HepG2 (cell line): ENCODE data around the gene NRSN2. TPM values are rescaled to one million over a fixed set of nuclear protein-coding genes. Genes with fewer than 3 reads are reported as not detected.
A peak's percentile ranks its signal among the peaks of the same experiment; 100 is the strongest.

Experiments
- ADNP ChIP-seq: sonication (generic); formaldehyde crosslinking; IDR thresholded peaks from 2 replicates; pipeline ENCODE4 v1.4.0; 2020; ENCODE audit warnings: missing genetic modification reagents
- ATF7-NPFF ChIP-seq: sonication (generic); formaldehyde crosslinking; IDR thresholded peaks from 2 replicates; pipeline ENCODE4 v1.8.1; 2023; ENCODE audit warnings: mild to moderate bottlenecking, low read depth, missing genetic modification reagents, moderate library complexity
- CCDC6 ChIP-seq: sonication (generic); formaldehyde crosslinking; IDR thresholded peaks from 2 replicates; pipeline ENCODE4 v1.8.1; 2022; ENCODE audit warnings: mild to moderate bottlenecking, missing genetic modification reagents, moderate library complexity
- CREB1 ChIP-seq, 2 experiments: fragments of 450-650 bp in 1 of 2; IDR thresholded peaks; 2 replicates each; pipeline ENCODE4 v1.6.1; 2016 to 2017; ENCODE audit warnings: control low read depth in 1 of 2, mild to moderate bottlenecking in 1 of 2, missing compliant biosample characterization in 1 of 2, missing genetic modification characterization in 1 of 2
- ESRRA ChIP-seq: sonication (generic); formaldehyde crosslinking; IDR thresholded peaks from 2 replicates; pipeline ENCODE4 v1.5.1; 2020; ENCODE audit warnings: mild to moderate bottlenecking, low read depth, missing genetic modification reagents
- HMG20A ChIP-seq: IDR thresholded peaks from 2 replicates; pipeline ENCODE4 v1.6.1; 2016; ENCODE audit warnings: borderline replicate concordance
- HOXA3 ChIP-seq: sonication (generic); formaldehyde crosslinking; IDR thresholded peaks from 2 replicates; pipeline ENCODE4 v1.5.0; 2020; ENCODE audit warnings: missing genetic modification reagents
- JARID2 ChIP-seq: sonication (generic); formaldehyde crosslinking; IDR thresholded peaks from 2 replicates; pipeline ENCODE4 v1.8.1; 2023; ENCODE audit warnings: missing genetic modification reagents, inconsistent platforms; ENCODE audit not compliant: insufficient replicate concordance
- KAT7 ChIP-seq: IDR thresholded peaks from 2 replicates; pipeline ENCODE4 v1.6.1; 2018; ENCODE audit warnings: borderline replicate concordance, missing compliant biosample characterization
- KMT2B ChIP-seq: IDR thresholded peaks from 2 replicates; pipeline ENCODE4 v1.6.1; 2016; ENCODE audit warnings: missing genetic modification reagents, missing compliant biosample characterization
- NKX3-1 ChIP-seq: sonication (generic); formaldehyde crosslinking; IDR thresholded peaks from 2 replicates; pipeline ENCODE4 v1.5.0; 2020; ENCODE audit warnings: missing genetic modification reagents
- RAD51 ChIP-seq: fragments of 450-650 bp; IDR thresholded peaks from 2 replicates; pipeline ENCODE4 v1.6.1; 2016; ENCODE audit warnings: borderline replicate concordance
- SMAD3 ChIP-seq: sonication (generic); formaldehyde crosslinking; IDR thresholded peaks from 2 replicates; pipeline ENCODE4 v1.4.0; 2020; ENCODE audit warnings: missing genetic modification reagents
- YEATS4 ChIP-seq: sonication (generic); formaldehyde crosslinking; IDR thresholded peaks from 2 replicates; pipeline ENCODE4 v1.4.0; 2020; ENCODE audit warnings: missing genetic modification reagents, borderline replicate concordance
- YY1 ChIP-seq: IDR thresholded peaks from 2 replicates; pipeline ENCODE4 v1.6.1; 2011; ENCODE audit warnings: low read length, low read depth, moderate library complexity, mild to moderate bottlenecking; ENCODE audit not compliant: insufficient read depth, insufficient replicate concordance
- ZMAT3 ChIP-seq: sonication (generic); formaldehyde crosslinking; conservative IDR thresholded peaks from 2 replicates; pipeline ENCODE4 v1.7.0; 2021; ENCODE audit warnings: missing genetic modification reagents
- ZNF24 ChIP-seq: fragments of 450-650 bp; IDR thresholded peaks from 2 replicates; pipeline ENCODE4 v1.6.1; 2017; ENCODE audit warnings: antibody characterized with exemption, mild to moderate bottlenecking
- ZNF282 ChIP-seq: fragments of 450-650 bp; IDR thresholded peaks from 2 replicates; pipeline ENCODE4 v1.6.1; 2018; ENCODE audit not compliant: partially characterized antibody
- ZNF331 ChIP-seq: sonication (generic); formaldehyde crosslinking; IDR thresholded peaks from 2 replicates; pipeline ENCODE4 v1.4.0; 2020; ENCODE audit warnings: missing genetic modification reagents
- ZNF451 ChIP-seq: sonication (generic); formaldehyde crosslinking; IDR thresholded peaks from 2 replicates; pipeline ENCODE4 v1.5.0; 2020; ENCODE audit warnings: mild to moderate bottlenecking, missing genetic modification reagents
- ZNF546 ChIP-seq: sonication (generic); formaldehyde crosslinking; conservative IDR thresholded peaks from 2 replicates; pipeline ENCODE4 v1.8.1; 2023; ENCODE audit warnings: mild to moderate bottlenecking, missing genetic modification reagents
- ZNF746 ChIP-seq: sonication (generic); formaldehyde crosslinking; IDR thresholded peaks from 2 replicates; pipeline ENCODE4 v1.8.0; 2022; ENCODE audit warnings: mild to moderate bottlenecking, missing genetic modification reagents
- polyA plus RNA-seq, 8 experiments: library from polyadenylated mRNA; depleted of rRNA in 3 of 8; stranded (reverse) in 7 of 8; unstranded in 1 of 8; fragments of >200 nt; fragmentation: Illumina TruSeq in 4 of 8; extraction: Trizol in 4 of 8; gene quantifications; 2 replicates each; pipeline versions ENCODE4 v1.2.1 to v1.2.3, GENCODE V29; 2011 to 2016; ENCODE audit warnings: low read depth in 4 of 8, missing spikeins in 1 of 8, mixed read lengths in 1 of 8; ENCODE audit not compliant: insufficient read depth in 1 of 8
- total RNA-seq, 5 experiments: library from RNA; depleted of rRNA; stranded (reverse); fragments of >200 nt; fragmentation: Illumina TruSeq; extraction: Trizol; gene quantifications; 2 replicates each; pipeline ENCODE4 v1.2.3, GENCODE V29; 2016; ENCODE audit warnings: low read depth in 1 of 5
- TF ChIP-seq, protein P1 (sequence below): sonication (generic); formaldehyde crosslinking; IDR thresholded peaks from 2 replicates; pipeline ENCODE4 v1.4.0; 2020; ENCODE audit warnings: missing genetic modification reagents
- TF ChIP-seq, protein P2 (sequence below), 2 experiments: sonication (generic) in 1 of 2; formaldehyde crosslinking in 1 of 2; IDR thresholded peaks; 2 replicates each; pipeline versions ENCODE4 v1.4.0 to v1.6.1; 2018 to 2020; ENCODE audit warnings: missing genetic modification reagents in 2 of 2, borderline replicate concordance in 1 of 2, low read depth in 1 of 2, mild to moderate bottlenecking in 1 of 2, missing biosample characterization in 1 of 2
- TF ChIP-seq, protein P3 (sequence below): sonication (generic); formaldehyde crosslinking; conservative IDR thresholded peaks from 2 replicates; pipeline ENCODE4 v1.4.0; 2020; ENCODE audit warnings: missing genetic modification reagents
- TF ChIP-seq, protein P4 (sequence below): sonication (generic); formaldehyde crosslinking; conservative IDR thresholded peaks from 2 replicates; pipeline ENCODE4 v1.8.0; 2022; ENCODE audit warnings: missing genetic modification reagents

NRSN2 gene
- total and polyA plus RNA-seq, 2 of the 13 experiments (the other 11 are each of a cell fraction or from before 2014, with no cell fraction given), result 32.3 to 49.4 TPM

DNA sequence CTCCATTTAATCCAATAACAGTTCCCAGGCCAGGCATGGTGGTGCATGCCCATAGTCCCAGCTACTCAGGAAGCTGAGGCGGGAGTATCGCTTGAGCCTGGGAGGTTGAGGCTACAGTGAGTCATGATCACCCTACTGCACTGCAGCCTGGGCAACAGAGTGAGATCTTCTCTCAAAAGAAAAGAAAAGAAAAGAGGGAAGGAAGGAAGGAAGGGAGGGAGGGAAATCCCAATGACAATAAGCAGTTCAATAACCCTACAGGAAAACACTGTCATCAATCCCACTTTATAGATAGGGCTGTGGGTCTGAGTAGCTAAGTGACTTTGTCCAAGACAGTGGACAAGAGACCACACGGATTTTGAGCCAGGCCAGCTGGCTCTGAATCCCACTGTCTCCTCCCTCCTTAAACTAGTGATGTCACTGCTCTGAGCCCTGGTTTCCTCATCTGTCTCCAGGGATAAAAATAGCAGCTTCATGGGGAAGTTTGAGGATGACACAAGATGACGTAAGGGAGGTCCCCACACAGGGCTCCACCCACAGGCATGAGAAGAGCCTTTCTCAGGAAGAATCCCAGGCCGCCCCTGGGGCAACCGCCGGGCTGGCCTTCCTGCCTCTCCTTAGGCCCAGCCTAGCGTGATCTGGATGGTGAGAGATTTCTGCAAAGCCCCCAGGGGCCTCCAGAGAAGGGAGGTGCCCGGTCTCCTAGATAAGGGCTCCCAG lies 26.4 kb downstream of the NRSN2 start (continued):
- TF ChIP-seq, protein P1, sequence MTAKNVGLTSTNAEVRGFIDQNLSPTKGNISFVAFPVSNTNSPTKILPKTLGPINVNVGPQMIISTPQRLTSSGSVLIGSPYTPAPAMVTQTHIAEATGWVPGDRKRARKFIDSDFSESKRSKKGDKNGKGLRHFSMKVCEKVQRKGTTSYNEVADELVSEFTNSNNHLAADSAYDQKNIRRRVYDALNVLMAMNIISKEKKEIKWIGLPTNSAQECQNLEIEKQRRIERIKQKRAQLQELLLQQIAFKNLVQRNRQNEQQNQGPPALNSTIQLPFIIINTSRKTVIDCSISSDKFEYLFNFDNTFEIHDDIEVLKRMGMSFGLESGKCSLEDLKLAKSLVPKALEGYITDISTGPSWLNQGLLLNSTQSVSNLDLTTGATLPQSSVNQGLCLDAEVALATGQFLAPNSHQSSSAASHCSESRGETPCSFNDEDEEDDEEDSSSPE (CRISPR knock-in tag), result no peak
- TF ChIP-seq SMAD3 (CRISPR knock-in tag), result no peak
- TF ChIP-seq CREB1 (IDR thresholded peaks at IDR 0.05), result peak; percentile 72; the same call in 1 of the 2 replicates
- TF ChIP-seq CREB1 (CRISPR knock-in tag; IDR thresholded peaks at IDR 0.05), result no peak
- TF ChIP-seq CCDC6 (CRISPR knock-in tag), result no peak
- TF ChIP-seq HMG20A (CRISPR knock-in tag), result peak; percentile 16; the same call in 1 of the 2 replicates
- TF ChIP-seq ZNF746 (CRISPR knock-in tag), result no peak
- TF ChIP-seq, protein P2, sequence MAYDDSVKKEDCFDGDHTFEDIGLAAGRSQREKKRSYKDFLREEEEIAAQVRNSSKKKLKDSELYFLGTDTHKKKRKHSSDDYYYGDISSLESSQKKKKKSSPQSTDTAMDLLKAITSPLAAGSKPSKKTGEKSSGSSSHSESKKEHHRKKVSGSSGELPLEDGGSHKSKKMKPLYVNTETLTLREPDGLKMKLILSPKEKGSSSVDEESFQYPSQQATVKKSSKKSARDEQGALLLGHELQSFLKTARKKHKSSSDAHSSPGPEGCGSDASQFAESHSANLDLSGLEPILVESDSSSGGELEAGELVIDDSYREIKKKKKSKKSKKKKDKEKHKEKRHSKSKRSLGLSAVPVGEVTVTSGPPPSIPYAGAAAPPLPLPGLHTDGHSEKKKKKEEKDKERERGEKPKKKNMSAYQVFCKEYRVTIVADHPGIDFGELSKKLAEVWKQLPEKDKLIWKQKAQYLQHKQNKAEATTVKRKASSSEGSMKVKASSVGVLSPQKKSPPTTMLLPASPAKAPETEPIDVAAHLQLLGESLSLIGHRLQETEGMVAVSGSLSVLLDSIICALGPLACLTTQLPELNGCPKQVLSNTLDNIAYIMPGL (CRISPR knock-in tag; IDR thresholded peaks at IDR 0.05; ENCODE audit: borderline replicate concordance in 1 of 2, low read depth in 1 of 2), result no peak
- TF ChIP-seq RAD51, result no peak
- TF ChIP-seq YEATS4 (CRISPR knock-in tag), result no peak
- TF ChIP-seq KMT2B (CRISPR knock-in tag), result no peak
- TF ChIP-seq ZNF451 (CRISPR knock-in tag), result no peak
- peak; percentile 9; the same call in 1 of the 2 replicates for TF ChIP-seq ZNF331
- no peak for TF ChIP-seq ESRRA (CRISPR knock-in tag)
- no peak for TF ChIP-seq ZNF282
- TF ChIP-seq YY1, result no peak
- no peak for TF ChIP-seq ADNP
- TF ChIP-seq JARID2 (CRISPR knock-in tag), result no peak
- 0 out of 2 replicates have a peak, but pooled peaks have one; percentile 41 for TF ChIP-seq HOXA3
- no peak for TF ChIP-seq ZNF24
- TF ChIP-seq ZNF546 (CRISPR knock-in tag), result no peak
- TF ChIP-seq, protein P3, sequence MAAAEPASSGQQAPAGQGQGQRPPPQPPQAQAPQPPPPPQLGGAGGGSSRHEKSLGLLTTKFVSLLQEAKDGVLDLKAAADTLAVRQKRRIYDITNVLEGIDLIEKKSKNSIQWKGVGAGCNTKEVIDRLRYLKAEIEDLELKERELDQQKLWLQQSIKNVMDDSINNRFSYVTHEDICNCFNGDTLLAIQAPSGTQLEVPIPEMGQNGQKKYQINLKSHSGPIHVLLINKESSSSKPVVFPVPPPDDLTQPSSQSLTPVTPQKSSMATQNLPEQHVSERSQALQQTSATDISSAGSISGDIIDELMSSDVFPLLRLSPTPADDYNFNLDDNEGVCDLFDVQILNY (CRISPR knock-in tag), result 0 out of 2 replicates have a peak, but pooled peaks have one; percentile 17
- no peak for TF ChIP-seq ATF7-NPFF (CRISPR knock-in tag)
- TF ChIP-seq NKX3-1 (CRISPR knock-in tag), result no peak
- no peak for TF ChIP-seq ZMAT3 (CRISPR knock-in tag)
- TF ChIP-seq KAT7, result no peak
- TF ChIP-seq, protein P4, sequence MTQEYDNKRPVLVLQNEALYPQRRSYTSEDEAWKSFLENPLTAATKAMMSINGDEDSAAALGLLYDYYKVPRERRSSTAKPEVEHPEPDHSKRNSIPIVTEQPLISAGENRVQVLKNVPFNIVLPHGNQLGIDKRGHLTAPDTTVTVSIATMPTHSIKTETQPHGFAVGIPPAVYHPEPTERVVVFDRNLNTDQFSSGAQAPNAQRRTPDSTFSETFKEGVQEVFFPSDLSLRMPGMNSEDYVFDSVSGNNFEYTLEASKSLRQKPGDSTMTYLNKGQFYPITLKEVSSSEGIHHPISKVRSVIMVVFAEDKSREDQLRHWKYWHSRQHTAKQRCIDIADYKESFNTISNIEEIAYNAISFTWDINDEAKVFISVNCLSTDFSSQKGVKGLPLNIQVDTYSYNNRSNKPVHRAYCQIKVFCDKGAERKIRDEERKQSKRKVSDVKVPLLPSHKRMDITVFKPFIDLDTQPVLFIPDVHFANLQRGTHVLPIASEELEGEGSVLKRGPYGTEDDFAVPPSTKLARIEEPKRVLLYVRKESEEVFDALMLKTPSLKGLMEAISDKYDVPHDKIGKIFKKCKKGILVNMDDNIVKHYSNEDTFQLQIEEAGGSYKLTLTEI, result no peak
